Measurements from ENCODE around the gene SOS1. TPM values are rescaled to one million over a fixed set of nuclear protein-coding genes. Genes with fewer than 3 reads are reported as not detected.

SOS1 gene
- 12.8 and 14.6 TPM in 2 replicates for polyA plus RNA-seq (2012; rRNA removed)
- polyA plus RNA-seq (2012; cell fraction: cytosol; rRNA removed) = 10.8 and 12.0 TPM in 2 replicates
- polyA plus RNA-seq (2012; cell fraction: nucleus; rRNA removed) = 9.7 and 30.1 TPM in 2 replicates

- Histone ChIP-seq H3K27me3 (ENCODE audit: insufficient read depth) (no peaks in the 10 kb centered on the region), H3K4me1 (ENCODE audit: control insufficient read depth in 1 of 2, insufficient read depth in 2 of 2, low read depth in 1 of 2, low read length in 1 of 2) (peaks cover 10 to 29% of the 10 kb centered on the region in 2 experiments; a peak in 3 of 4 replicates), H2AFZ (ENCODE audit: low read depth) (peak within 1 kb of the TSS; percentile 74), H3K9me3 (no peaks in the 10 kb centered on the region), H3K9ac (peak within 1 kb of the TSS; percentile 79), H3K4me2 (peak within 1 kb of the TSS; percentile 91), H3K4me3 (ENCODE audit: low read depth in 2 of 2, low read length in 1 of 2) (peak within 1 kb of the TSS; percentile 78 to 84), H3K36me3 (replicated peaks in 1 of 2; ENCODE audit: control insufficient read depth in 1 of 2, insufficient read depth in 2 of 2, low read length in 1 of 2) (peaks cover 0 to 7% of the 10 kb centered on the region in 2 experiments), H3F3A (replicated peaks; ENCODE audit: insufficient read depth) (peaks cover 7% of the 10 kb centered on the region), H3K27ac (ENCODE audit: low read depth in 2 of 2, low read length in 1 of 2) (peak within 1 kb of the TSS; percentile 85 to 97), H3K9me2 (no peaks in the 10 kb centered on the region), H3K79me2 (ENCODE audit: insufficient read depth) (peaks cover 42% of the 10 kb centered on the region), H4K20me1 (ENCODE audit: insufficient read depth) (peaks cover 33% of the 10 kb centered on the region)
- peak; percentile 98 for DNase-seq
- 2% methylated on average over 36 of the region's 60 CpGs for WGBS (ENCODE audit: low lambda C conversion rate)
- ChIA-PET POLR2A (interaction anchor here (0.6 to 2.8 kb wide), 12 partner anchors 13 to 578 kb away, joined by 3 to 16 read pairs (median 3); partner anchors contain the start of genes CDKL4, MAP4K3 and SRSF7), CTCF (interaction anchor here (0.7 to 8.3 kb wide), 16 partner anchors 12 to 173 kb away, joined by 3 to 131 read pairs (median 6); no protein-coding TSS in a partner anchor)
- TF ChIP-seq NRF1 (IDR thresholded peaks at IDR 0.05; ENCODE audit: low read depth, low read length) (peak; percentile 85), SMC3 (IDR thresholded peaks at IDR 0.05; ENCODE audit: low read depth, low read length) (no peak), FOXJ3 (CRISPR knock-in tag; IDR thresholded peaks at IDR 0.05) (peak; percentile 46; the same call in 1 of the 2 replicates), MEF2A (IDR thresholded peaks at IDR 0.05; ENCODE audit: borderline replicate concordance, low read depth) (no peak), ELF1 (IDR thresholded peaks at IDR 0.05) (no peak), GABPA (IDR thresholded peaks at IDR 0.05; ENCODE audit: low read depth) (no peak), MAX (IDR thresholded peaks at IDR 0.05; ENCODE audit: low read depth) (peak; percentile 63), SIN3A (IDR thresholded peaks at IDR 0.05; ENCODE audit: borderline replicate concordance, low read depth, low read length) (peak; percentile 94; the same call in 1 of the 2 replicates), TCF12 (IDR thresholded peaks at IDR 0.05) (peak; percentile 31; the same call in 1 of the 2 replicates), EZH2phosphoT487 (IDR thresholded peaks at IDR 0.05; ENCODE audit: borderline replicate concordance, low read depth) (no peak), TAF1 (IDR thresholded peaks at IDR 0.05; ENCODE audit: borderline replicate concordance, low read depth, low read length) (peak; percentile 97), CTCF (IDR thresholded peaks at IDR 0.05) (no peak), TEAD4 (IDR thresholded peaks at IDR 0.05; ENCODE audit: borderline replicate concordance, insufficient read depth) (no peak), RFX5 (IDR thresholded peaks at IDR 0.05; ENCODE audit: low read length) (peak; percentile 42; the same call in 1 of the 2 replicates), CHD2 (IDR thresholded peaks at IDR 0.05; ENCODE audit: low read length, partially characterized antibody) (peak; percentile 93), NFIC (IDR thresholded peaks at IDR 0.05; ENCODE audit: borderline replicate concordance) (no peak), MXI1 (IDR thresholded peaks at IDR 0.05; ENCODE audit: low read depth, low read length) (peak; percentile 85), YY1 (IDR thresholded peaks at IDR 0.05; ENCODE audit: low read depth) (peak; percentile 62; the same call in 1 of the 2 replicates), RAD21 (IDR thresholded peaks at IDR 0.05; ENCODE audit: low read length) (no peak; the same call in none of the 2 replicates), GATA2 (CRISPR knock-in tag; IDR thresholded peaks at IDR 0.05) (peak; percentile 34)
- TF ChIP-seq, protein P1, sequence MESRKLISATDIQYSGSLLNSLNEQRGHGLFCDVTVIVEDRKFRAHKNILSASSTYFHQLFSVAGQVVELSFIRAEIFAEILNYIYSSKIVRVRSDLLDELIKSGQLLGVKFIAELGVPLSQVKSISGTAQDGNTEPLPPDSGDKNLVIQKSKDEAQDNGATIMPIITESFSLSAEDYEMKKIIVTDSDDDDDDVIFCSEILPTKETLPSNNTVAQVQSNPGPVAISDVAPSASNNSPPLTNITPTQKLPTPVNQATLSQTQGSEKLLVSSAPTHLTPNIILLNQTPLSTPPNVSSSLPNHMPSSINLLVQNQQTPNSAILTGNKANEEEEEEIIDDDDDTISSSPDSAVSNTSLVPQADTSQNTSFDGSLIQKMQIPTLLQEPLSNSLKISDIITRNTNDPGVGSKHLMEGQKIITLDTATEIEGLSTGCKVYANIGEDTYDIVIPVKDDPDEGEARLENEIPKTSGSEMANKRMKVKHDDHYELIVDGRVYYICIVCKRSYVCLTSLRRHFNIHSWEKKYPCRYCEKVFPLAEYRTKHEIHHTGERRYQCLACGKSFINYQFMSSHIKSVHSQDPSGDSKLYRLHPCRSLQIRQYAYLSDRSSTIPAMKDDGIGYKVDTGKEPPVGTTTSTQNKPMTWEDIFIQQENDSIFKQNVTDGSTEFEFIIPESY (IDR thresholded peaks at IDR 0.05; ENCODE audit: borderline replicate concordance, low read depth) = no peak
- TF ChIP-seq, protein P2, sequence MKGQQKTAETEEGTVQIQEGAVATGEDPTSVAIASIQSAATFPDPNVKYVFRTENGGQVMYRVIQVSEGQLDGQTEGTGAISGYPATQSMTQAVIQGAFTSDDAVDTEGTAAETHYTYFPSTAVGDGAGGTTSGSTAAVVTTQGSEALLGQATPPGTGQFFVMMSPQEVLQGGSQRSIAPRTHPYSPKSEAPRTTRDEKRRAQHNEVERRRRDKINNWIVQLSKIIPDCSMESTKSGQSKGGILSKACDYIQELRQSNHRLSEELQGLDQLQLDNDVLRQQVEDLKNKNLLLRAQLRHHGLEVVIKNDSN (IDR thresholded peaks at IDR 0.05; ENCODE audit: borderline replicate concordance, low read depth) = no peak
- TF ChIP-seq, protein P3, sequence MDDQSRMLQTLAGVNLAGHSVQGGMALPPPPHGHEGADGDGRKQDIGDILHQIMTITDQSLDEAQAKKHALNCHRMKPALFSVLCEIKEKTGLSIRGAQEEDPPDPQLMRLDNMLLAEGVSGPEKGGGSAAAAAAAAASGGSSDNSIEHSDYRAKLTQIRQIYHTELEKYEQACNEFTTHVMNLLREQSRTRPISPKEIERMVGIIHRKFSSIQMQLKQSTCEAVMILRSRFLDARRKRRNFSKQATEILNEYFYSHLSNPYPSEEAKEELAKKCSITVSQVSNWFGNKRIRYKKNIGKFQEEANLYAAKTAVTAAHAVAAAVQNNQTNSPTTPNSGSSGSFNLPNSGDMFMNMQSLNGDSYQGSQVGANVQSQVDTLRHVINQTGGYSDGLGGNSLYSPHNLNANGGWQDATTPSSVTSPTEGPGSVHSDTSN (IDR thresholded peaks at IDR 0.05) = peak; percentile 37
These were observed at the start of gene SOS1 for GRCh38 chr2:39120771-39121522. SOS1 (minus strand) TSS chr2:39121051; CDS start chr2:39120422, 629 bp downstream.
